ENCODE results near the gene SLC6A17. TPM values are rescaled to one million over a fixed set of nuclear protein-coding genes. Genes with fewer than 3 reads are reported as not detected.

The SLC6A17 gene
- total RNA-seq, 1 donor from 2014 or later = 0.53 TPM

- Histone ChIP-seq H3K4me3 (ENCODE audit: low read depth, low read length) (no peak overlapping the region), H3K27me3 (ENCODE audit: control insufficient read depth, insufficient read depth, low read length) (peaks cover 18% of the 10 kb centered on the region), H3K36me3 (ENCODE audit: control insufficient read depth, insufficient read depth, low read length) (no peaks in the 10 kb centered on the region)
- DNase-seq (ENCODE audit: low read depth) = no peak
- TF ChIP-seq CTCF (IDR thresholded peaks at IDR 0.05; ENCODE audit: insufficient read depth, low read length, severe bottlenecking) = peak; percentile 57
- no peak for FAIRE-seq
Measured at GRCh38 chr1:110130113-110130591, 20.1 kb upstream of the SLC6A17 start.

GRCh38 chr1:110130989-110131388 is 19.3 kb upstream of the SLC6A17 start:
- DNase-seq (ENCODE audit: low read depth) = no peak
- Histone ChIP-seq H3K27me3 (ENCODE audit: control insufficient read depth, insufficient read depth, low read length) (peaks cover 21% of the 10 kb centered on the region), H3K36me3 (ENCODE audit: control insufficient read depth, insufficient read depth, low read length) (no peaks in the 10 kb centered on the region), H3K4me3 (ENCODE audit: low read depth, low read length) (no peak overlapping the region)
- FAIRE-seq = no peak
- TF ChIP-seq CTCF (IDR thresholded peaks at IDR 0.05; ENCODE audit: insufficient read depth, low read length, severe bottlenecking) = no peak

GRCh38 chr1:110132682-110133081 is 17.6 kb upstream of the SLC6A17 start:
- DNase-seq (ENCODE audit: low read depth) = no peak
- Histone ChIP-seq H3K27me3 (ENCODE audit: control insufficient read depth, insufficient read depth, low read length) (peaks cover 21% of the 10 kb centered on the region), H3K36me3 (ENCODE audit: control insufficient read depth, insufficient read depth, low read length) (no peaks in the 10 kb centered on the region), H3K4me3 (ENCODE audit: low read depth, low read length) (no peak overlapping the region)
- TF ChIP-seq CTCF (IDR thresholded peaks at IDR 0.05; ENCODE audit: insufficient read depth, low read length, severe bottlenecking) = no peak
- no peak for FAIRE-seq

GRCh38 chr1:110133436-110133835 is 16.9 kb upstream of the SLC6A17 start:
- FAIRE-seq = no peak
- Histone ChIP-seq H3K4me3 (ENCODE audit: low read depth, low read length) (no peak overlapping the region), H3K27me3 (ENCODE audit: control insufficient read depth, insufficient read depth, low read length) (peaks cover 18% of the 10 kb centered on the region), H3K36me3 (ENCODE audit: control insufficient read depth, insufficient read depth, low read length) (no peaks in the 10 kb centered on the region)
- TF ChIP-seq CTCF (IDR thresholded peaks at IDR 0.05; ENCODE audit: insufficient read depth, low read length, severe bottlenecking) = no peak
- no peak for DNase-seq (ENCODE audit: low read depth)

- FAIRE-seq = no peak
- Histone ChIP-seq H3K4me3 (ENCODE audit: low read depth, low read length) (no peak overlapping the region), H3K27me3 (ENCODE audit: control insufficient read depth, insufficient read depth, low read length) (peaks cover 16% of the 10 kb centered on the region), H3K36me3 (ENCODE audit: control insufficient read depth, insufficient read depth, low read length) (no peaks in the 10 kb centered on the region)
- TF ChIP-seq CTCF (IDR thresholded peaks at IDR 0.05; ENCODE audit: insufficient read depth, low read length, severe bottlenecking) = no peak
- DNase-seq (ENCODE audit: low read depth) = no peak
Measured at GRCh38 chr1:110134050-110134595, 16.2 kb upstream of the SLC6A17 start.

GRCh38 chr1:110135246-110135645 is 15.0 kb upstream of the SLC6A17 start:
- TF ChIP-seq CTCF (IDR thresholded peaks at IDR 0.05; ENCODE audit: insufficient read depth, low read length, severe bottlenecking) = no peak
- H3K36me3 ChIP-seq (ENCODE audit: control insufficient read depth, insufficient read depth, low read length) = no peaks in the 10 kb centered on the region
- FAIRE-seq (no peak), DNase-seq (ENCODE audit: low read depth) (no peak)
- H3K4me3 ChIP-seq (ENCODE audit: low read depth, low read length) = no peak overlapping the region
- peaks cover 11% of the 10 kb centered on the region for H3K27me3 ChIP-seq (ENCODE audit: control insufficient read depth, insufficient read depth, low read length)
